NCI-H1092 treated with DMSO at 0.1 percent for 48 hours (cell line): ENCODE measurements around the gene TBC1D5.
A peak's percentile ranks its signal among the peaks of the same experiment; 100 is the strongest.
"Not testable (repeated sequence)": the region's sequence is repeated elsewhere in the genome, so short reads cannot be mapped to it uniquely, and the experiment has no call there.

ENCODE experiments used
- DNase-seq: peaks from one replicate; lab custom pipeline; 2025; lab: John Stamatoyannopoulos, UW

Gene TBC1D5

GRCh38 chr3:17747890-17748247 is 5.4 kb upstream of the TBC1D5 start:
- no peak for DNase-seq

DNA sequence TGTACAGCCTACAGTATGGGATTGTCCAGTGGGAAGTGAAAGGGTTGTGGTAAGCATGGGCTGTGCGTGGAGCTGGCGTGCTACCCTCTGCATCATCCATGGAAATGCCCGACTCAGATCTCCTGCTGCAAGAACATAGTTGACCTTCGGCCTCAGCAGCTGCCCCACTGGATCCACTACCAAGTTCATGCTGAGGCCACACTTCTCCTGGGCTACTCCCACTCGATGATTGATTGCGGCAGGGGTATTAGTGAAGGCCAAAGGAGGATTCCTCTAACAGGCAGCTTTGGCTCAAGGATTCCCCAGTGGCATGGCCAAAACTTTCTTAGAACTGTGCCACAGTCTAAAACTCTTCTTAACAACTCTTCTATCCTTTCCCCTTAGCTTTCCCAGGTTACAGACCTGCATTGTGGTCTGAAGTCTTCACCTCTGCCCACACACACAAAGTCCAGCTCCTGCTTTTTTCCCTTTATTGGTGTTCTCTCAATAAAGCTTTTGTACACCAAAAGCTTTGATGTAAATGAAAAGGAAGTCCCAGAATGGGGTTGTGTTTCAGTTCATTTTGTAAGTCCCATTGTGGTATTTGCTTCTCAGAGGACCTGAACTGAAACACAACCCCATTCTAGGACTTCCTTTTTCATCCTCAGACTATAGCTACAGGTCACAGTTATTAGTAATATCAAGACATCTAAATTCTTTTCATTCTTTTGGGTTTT is 4.9 kb upstream of the TBC1D5 start:
- no peak for DNase-seq

DNA sequence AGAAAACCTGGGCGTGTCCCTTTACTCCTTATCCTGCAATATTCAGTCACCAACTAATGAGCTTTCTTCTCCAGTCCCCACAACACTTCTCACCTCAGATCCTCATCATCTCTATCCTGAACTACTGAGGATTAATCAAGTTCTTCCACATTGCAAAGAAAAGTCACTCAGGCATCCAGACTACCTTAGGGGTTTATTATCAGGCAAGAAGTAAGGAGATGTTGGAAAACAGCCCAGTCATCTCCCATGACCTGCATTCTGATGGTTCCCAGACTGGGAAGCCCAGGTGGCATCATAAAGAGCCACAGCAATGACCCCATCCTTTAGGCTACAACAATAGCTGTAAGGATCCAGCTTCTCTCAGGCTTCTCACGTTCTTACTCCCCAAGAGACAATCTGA is 3.5 kb upstream of the TBC1D5 start:
- no peak for DNase-seq

GRCh38 chr3:17745301-17745700 is 2.9 kb upstream of the TBC1D5 start:
- no peak for DNase-seq

DNA sequence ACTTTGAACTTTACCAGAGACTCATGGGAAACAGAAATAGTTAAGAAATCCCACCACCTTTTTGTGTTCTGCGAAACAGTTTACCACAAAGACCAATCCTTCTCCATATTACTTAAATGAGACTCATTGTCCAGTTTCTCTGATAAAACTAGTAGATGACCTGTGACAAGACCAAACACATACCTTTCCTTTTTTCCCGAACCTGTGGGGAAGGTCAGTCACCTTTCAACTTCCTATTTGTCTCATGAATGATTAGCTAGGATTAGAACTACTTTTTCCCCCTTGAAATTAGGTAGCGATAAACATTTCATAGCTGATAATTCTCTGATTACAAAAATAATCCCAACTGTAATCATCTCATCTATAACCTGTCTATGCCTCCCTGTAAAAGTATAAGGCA is 2.3 kb upstream of the TBC1D5 start:
- DNase-seq = no peak

DNA sequence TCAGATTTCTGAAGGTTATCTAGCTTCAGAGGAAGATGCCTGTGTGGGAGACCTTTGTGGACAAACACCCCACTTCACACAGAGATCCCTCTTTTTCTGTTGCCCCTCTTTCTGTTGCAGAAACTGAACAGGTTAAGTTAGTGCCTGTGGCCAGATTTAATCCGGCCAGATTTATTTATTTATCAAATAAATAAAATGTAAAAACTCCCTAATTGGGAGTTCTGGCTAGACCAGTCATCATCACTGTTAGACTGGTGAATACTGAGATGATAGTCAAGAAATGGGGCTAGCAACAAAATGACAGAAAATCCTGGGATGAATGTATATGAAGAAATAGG is 1.2 kb upstream of the TBC1D5 start:
- no peak for DNase-seq

- no peak for DNase-seq
Observed at GRCh38 chr3:17742880-17743657, 638 bp upstream of the TBC1D5 start.

- DNase-seq = peak; percentile 66
Observed at GRCh38 chr3:17741621-17742101, 770 bp downstream of the TBC1D5 start.

DNA sequence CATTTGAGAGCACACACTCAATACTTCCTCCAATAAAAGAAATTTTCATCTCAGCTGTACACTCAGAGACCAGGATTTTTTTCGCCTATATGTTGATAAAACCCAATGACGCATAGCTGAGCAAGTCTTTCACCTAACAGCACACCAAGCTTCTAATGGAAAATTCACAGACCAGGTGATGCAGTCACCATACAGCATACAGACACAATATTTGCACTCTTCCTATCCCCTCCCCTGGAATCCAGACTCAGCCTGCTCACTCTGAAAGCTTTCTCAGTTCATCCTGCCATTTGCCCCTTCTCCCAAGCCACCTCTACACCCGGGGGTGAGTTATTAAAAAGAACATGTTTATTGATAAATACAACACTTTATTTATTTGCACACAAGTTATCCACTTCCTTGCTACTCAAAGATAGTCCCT is 1.7 kb downstream of the TBC1D5 start:
- DNase-seq = peak; percentile 44

GRCh38 chr3:17738921-17739320 is 3.5 kb downstream of the TBC1D5 start:
- no peak for DNase-seq

DNA sequence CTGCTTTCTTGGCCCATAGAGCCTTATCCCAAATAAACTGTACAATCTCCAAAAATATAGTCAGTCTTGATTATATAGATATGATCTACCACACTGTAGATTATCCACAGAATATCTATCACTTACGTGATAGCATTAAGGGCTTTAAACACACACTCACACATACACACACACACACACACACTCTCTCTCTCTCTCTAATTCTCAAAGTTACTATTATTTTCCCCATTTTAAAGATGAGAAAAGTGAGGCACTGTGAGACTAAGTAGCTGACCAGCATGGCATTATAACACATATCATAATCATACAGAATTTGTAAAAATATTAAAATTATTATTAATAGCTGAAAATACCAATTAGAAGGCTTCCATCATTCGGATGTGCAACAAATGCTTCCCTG is 4.2 kb downstream of the TBC1D5 start:
- no peak for DNase-seq

- DNase-seq = no peak
Observed at GRCh38 chr3:17737591-17737990, 4.8 kb downstream of the TBC1D5 start.

GRCh38 chr3:17735362-17735761 is 7.1 kb downstream of the TBC1D5 start:
- not testable (repeated sequence) for DNase-seq

GRCh38 chr3:17733768-17734167 is 8.7 kb downstream of the TBC1D5 start:
- DNase-seq = no peak

GRCh38 chr3:17733215-17733614 is 9.2 kb downstream of the TBC1D5 start:
- DNase-seq = no peak

- peak; percentile 13 for DNase-seq
Observed at GRCh38 chr3:17730318-17730967, 12.0 kb downstream of the TBC1D5 start.

DNA sequence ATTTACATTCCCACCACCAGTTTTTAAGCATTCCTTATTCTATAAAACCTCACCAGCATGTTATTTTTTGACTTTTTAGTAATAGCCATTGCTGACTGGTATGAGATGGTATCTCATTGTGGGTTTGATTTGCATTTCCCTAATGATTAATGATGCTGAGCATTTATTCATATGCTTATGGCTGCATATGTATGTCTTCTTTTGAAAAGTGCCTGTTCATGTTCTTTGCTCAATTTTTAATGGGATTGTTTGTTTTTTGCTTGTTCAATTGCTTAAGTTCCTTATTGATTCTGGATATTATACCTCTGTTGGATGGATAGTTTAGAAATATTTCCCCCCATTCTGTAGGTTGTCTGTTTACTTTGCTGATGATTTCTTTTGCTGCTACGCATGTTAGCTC is 16.1 kb downstream of the TBC1D5 start:
- DNase-seq = no peak

GRCh38 chr3:17725844-17726243 is 16.6 kb downstream of the TBC1D5 start:
- not testable (repeated sequence) for DNase-seq

DNA sequence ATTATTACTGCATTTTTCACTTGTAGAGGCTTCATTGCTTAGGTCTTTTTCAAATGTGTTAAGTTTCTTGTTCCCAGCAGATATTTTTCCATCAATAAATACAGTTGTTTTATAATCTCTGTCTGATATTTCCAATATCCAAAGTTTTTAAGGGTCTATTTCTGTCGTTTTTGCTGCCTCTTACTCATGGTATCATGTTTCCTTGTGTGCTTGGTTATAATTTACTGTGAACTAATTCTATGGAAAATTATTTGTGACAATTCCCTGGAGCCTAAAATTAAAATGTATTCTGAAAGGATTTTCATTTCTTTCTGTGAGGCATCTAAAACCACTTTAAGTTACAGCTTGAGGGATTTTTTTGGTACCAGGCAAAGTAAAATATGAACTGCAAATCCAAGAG is 17.5 kb downstream of the TBC1D5 start:
- DNase-seq = no peak

DNA sequence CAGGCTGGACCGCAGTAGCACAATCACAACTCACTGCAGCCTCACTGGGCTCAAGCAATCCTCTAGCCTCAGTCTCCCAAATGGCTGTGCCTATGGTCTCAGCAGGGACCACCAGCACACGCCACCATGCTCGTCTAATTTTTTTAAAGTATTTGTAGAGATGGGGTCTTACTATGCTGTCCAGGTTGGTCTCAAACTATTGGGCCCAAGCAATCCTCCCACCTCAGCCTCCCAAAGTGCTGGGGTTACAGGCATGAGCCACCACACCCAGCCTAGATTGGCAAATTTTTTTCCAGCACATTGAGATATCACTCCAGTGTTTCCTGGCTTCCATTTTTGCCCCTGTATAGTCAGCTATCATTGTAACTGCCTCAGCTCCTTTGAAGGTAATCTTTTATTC is 18.3 kb downstream of the TBC1D5 start:
- DNase-seq = no peak

- no peak for DNase-seq
Observed at GRCh38 chr3:17717411-17717810, 25.0 kb downstream of the TBC1D5 start.

- no peak for DNase-seq
Observed at GRCh38 chr3:17714473-17714872, 28.0 kb downstream of the TBC1D5 start.

DNA sequence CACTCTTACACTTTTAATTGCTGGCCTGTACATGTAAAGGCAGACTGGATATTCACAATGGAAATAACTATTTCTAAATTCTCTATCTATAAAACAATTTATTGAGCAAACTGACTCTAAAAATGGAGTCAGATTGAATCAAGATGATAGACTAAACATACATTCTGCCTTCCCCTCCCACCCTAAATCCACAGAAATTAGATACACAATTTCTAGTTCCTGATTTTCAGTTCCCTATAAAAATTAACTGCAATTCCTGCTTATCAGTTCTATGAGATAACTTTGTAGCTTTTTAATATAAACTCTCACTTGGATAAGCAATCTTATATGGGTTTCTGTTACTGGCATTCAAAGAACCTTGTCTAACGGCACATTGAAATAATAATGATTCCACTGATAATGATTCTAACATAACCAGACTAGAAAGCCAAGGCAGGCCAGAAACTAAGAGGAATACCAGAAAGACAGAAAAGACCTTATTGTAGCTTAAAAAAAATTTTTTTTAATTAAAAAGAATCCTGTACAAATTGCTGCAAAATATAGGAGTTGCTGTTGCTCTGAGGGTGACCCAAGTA is 33.1 kb downstream of the TBC1D5 start:
- no peak for DNase-seq
